DMS153 treated with DMSO at 0.1 percent for 48 hours (cell line): ENCODE data around the gene ATP6V0E1.
"Not testable (repeated sequence)": the region's sequence is repeated elsewhere in the genome, so short reads cannot be mapped to it uniquely, and the experiment has no call there.

Source experiments
- DNase-seq: peaks from one replicate; lab custom pipeline; 2025; ENCODE audit not compliant: unreplicated experiment; lab: John Stamatoyannopoulos, UW

Gene ATP6V0E1

DNA sequence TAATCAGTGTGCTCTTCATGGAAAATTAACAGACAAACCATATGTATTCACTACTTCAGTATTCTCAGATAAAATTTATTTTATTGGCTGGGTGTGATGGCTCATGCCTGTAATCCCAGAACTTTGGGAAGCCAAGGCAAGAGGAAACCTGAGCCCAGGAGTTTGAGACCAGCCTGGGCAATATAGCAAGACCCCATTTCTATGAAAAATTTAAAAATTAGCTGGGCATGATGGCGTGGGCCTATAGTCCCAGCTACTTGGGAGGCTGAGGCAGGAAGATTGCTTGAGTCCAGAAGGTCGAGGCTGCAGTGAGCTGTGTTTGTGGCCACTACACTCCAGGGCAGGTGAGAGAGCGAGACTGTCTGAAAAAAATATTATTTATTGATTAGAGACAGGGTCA is 49.2 kb downstream of the ATP6V0E1 start:
- no peak for DNase-seq

DNA sequence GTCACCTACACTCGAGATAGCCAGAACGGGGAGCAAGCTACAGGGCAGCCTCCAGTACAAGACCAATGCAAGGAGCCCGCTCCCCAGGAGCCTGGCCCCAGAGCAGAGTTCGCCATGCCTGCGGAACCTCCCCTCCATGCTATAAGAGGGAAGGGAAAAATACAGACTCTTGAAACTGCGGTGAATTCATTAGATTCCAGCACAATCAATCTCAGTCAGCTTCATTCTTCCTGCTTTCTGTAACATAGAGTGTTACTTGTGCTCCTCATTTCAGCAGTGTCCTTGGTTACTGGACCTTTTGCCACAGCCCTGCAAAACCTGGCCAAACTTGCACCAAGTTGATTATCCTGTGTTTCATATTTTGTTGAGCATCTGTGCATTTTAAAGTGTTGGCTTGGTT is 50.4 kb downstream of the ATP6V0E1 start:
- no peak for DNase-seq

DNA sequence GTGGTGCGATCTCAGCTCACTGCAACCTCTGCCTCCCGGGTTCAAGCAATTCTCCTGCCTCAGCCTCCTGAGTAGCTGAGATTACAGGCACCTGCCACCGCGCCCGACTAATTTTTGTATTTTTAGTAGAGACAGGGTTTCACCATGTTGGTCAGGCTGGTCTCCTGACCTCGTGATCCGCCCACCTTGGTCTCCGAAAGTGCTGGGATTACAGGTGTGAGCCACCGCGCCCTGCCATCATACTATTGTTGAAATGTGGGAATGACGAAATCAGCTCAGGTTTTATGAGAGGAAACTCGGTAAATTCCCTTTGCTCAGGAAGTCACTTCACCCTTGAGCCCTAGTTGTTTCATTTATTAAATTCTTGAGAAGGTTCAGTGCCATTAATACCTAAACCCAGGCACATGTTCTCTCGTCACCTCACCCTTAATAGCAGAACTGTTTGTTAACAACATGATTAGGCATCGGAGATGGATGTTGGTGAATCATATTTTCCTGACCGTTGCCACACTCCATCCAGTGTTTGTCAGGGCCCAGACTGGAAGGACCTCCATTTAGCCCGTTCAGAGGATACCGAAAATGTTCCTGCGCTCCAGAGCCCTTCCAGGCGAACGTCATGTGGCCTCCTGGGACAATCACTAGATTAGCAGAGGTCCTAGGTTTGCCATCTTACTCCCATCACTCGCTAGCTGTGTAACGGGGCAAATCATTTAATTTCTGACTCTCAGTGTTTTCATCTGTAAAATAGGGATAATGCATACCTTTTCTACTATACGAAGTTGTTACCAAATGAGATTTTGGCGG is 52.5 kb downstream of the ATP6V0E1 start:
- DNase-seq = no peak

- DNase-seq = no peak
Observed at GRCh38 chr5:173039188-173039587, 55.6 kb downstream of the ATP6V0E1 start.

DNA sequence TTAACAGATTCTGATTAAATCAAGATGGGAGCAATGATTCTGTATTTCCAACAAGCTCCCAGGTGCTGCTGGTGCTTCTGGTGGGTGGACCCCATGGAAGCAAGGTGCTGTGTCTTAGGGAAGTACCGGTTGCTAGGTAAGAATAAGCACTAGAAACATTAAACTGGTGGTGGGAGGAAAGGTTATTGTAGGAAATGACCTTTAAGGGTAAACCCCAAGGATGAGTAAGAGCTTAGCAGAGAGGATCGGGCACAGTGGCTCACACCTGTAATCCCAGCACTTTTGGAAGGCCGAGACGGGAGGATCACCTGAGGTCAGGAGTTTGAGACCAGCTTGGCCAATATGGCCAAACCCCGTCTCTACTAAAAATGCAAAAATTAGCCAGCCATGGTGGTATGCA is 56.4 kb downstream of the ATP6V0E1 start:
- DNase-seq = no peak

- DNase-seq = no peak
Observed at GRCh38 chr5:173041881-173042762, 58.6 kb downstream of the ATP6V0E1 start.

GRCh38 chr5:173042763-173043107 is 59.2 kb downstream of the ATP6V0E1 start:
- no peak for DNase-seq

DNA sequence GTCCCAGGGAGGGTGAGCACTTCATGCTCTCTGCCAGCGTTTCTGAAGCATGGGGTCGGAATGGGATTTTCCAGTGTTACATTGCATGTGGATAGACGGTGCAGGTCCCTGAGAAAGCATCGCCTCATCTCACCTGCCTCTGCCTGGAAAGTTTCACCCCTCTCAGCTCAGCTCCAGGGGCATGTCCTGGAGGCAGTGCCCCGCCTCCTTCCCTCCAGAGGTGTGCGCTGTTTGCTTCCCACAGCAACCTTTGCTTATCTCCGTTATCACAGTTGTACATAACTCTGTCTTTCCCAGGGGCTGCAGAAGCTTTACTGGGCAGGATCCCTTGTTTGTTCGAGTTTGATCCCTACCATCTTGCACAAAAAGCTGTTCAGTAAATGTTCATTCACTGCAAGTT is 61.9 kb downstream of the ATP6V0E1 start:
- no peak for DNase-seq

DNA sequence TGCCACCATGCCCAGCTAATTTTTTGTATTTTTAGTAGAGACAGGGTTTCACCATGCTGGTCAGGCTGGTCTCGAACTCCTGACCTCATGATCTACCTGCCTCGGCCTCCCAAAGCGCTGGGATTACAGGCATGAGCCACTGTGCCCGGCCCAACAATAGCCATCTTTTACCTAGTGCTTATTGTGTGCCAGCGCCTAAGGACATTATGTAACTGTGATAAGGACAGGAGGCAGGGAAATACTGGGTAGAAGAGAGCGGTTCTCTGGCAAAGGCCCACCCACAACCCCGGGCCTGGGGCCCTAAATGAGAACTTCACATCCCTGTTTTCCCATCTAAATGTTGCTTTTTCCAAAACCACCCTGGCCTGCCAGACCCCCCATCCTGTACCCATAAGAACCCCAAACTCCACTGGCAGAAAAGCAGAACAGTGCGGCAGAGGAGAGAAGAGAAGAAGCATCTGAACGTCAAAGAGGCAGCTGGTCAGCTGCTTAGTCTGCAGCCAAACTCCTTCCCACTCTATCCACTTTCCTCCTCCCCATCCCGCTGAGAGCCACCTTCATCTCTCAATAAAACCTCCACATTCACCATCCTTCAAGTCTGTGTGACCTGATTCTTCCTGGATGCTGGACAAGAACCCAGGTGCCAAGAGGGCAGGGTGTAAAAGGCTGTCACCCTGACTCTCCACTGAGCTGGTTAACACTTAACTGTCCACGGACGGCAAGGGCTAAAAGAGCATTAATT is 63.7 kb downstream of the ATP6V0E1 start:
- DNase-seq = not testable (repeated sequence)

DNA sequence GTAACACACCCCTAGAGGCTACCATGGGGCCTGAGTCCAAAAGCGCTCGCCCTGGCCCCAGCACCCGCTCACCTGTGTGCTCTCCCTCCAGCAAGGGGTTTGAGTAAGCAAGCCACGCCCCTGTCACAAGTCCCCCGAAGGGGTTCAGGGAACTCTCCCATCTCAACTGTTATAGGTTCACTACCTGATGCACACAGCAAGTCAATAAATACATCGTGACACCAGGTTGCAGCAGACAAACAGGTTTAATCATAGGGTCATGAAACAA is 64.2 kb downstream of the ATP6V0E1 start:
- DNase-seq = no peak

DNA sequence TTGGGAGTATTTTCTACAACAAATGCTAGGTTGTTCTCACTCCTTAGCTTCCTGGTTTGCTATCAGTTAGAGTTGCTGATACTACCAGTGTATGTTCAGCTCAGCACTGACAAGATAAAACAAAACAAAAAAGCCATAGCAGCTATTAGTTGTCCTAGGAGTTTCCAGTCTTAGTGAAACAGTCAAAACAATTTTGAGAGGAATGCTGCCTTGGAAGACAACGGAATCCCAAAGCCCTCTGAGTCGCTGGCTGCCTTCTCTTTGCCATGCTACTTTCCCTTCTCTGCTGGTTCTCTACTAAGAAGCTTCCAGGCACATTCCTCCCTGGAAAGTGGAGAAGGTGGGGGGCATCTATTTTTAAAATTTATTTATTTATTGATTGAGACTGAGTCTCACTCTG is 67.2 kb downstream of the ATP6V0E1 start:
- no peak for DNase-seq

DNA sequence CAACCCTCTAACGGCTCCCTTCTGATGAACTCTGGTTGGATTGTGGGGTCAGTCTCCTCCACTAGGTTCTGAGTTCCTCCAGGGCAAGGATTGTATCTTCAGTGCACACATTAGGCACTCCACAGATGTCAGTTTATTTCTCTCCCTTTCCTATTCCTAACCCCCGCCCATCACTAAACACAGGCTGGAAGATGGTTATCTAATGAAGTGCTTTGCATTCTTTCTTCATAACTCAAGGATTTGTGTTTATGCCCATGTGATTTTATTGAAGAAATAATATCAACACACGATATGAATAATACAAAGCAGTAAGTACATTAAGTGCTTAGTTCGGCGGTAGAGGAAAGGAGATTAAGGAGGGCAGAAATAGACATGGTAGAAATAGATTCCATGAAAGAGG is 68.2 kb downstream of the ATP6V0E1 start:
- DNase-seq = no peak

DNA sequence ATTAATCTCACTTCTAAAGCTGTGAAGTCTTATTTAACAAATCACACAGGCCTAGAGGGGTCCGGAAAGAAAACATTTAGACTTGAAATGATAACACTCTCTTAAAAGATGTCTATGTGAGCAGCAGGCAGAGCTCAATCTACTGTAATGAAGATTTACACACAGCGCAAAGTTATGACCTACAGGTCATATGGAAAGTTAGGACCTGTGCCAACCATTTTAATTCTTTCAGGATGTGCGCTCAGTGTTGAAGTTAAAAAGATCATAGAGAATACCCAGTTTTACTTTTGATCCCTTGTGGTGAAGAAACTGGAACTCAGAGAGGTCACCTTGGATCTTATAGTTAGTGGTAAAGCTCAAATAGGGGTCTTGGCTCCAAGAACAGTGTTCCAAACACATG is 69.5 kb downstream of the ATP6V0E1 start:
- no peak for DNase-seq

GRCh38 chr5:173055042-173055721 is 71.6 kb downstream of the ATP6V0E1 start:
- no peak for DNase-seq

GRCh38 chr5:173055722-173055982 is 72.1 kb downstream of the ATP6V0E1 start:
- no peak for DNase-seq

GRCh38 chr5:173055983-173056782 is 72.6 kb downstream of the ATP6V0E1 start, which contains the start of gene CREBRF:
Gene CREBRF (plus strand): TSS chr5:173056352. CDS start chr5:173080776, 24,424 bp downstream.
- DNase-seq = peak; percentile 56

- DNase-seq = no peak
Observed at GRCh38 chr5:173056783-173057061, 73.2 kb downstream of the ATP6V0E1 start.

DNA sequence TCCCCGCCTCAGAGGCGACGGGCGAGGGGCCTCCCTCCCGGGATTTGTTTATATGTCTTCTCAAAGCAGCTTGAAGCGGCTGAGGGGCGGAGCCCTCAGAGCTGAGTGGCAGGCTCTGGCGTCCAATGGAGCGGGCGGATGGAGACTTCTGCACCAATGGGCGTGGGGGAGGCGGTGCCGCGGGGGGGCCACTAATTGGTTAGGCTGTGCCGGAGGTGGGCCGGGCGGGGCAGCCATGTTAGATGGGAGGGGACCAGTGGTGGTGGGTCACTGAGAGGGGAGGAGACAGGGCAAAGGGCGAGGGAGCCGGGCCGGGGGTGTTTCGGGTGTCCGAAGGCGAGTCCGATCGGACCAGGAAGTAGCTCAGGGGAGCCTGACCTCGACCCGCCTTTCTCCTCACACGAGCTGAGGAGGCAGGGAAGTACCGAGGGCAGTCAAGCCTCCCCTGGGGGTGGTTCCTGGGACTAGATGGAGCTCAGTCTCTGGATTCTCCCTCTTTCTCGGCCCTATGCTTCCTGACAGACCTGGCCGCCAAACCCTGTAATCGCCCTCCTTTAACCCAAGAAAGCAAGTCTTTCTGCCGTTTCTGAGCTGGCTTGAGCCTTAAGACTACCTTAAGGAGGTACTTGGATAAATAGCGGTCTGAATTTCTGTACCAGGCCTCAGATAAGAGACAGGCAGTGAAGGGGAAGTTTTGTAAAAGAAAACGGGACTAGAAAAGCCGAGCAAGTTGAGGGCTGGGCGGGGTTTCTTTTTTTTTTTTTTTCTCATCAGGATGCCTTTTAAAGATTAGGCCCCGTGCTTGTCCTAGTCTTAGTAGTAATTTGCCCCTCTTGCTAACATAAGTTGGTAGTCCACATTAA is 73.7 kb downstream of the ATP6V0E1 start:
- DNase-seq = peak; percentile 61

- DNase-seq = no peak
Observed at GRCh38 chr5:173062141-173062540, 78.6 kb downstream of the ATP6V0E1 start.

GRCh38 chr5:173065155-173065554 is 81.6 kb downstream of the ATP6V0E1 start:
- DNase-seq = no peak
